RWPE1 (cell line): Measurements from ENCODE around the gene TSPAN18.

Experiments used
- CTCF ChIA-PET: fragments of 350-600 bp; sonication (Branson Sonifier 250); formaldehyde crosslinking; extraction: SDS; loops from one replicate; lab custom pipeline; 2021; lab: Yijun Ruan, JAX
- POLR2A ChIA-PET: fragments of 400-600 bp; formaldehyde crosslinking; extraction: SDS; loops from one replicate; lab custom pipeline; 2020; ENCODE audit warnings: antibody characterized with exemption; ENCODE audit not compliant: low non-redundant PET; lab: Yijun Ruan, JAX
- DNase-seq: peaks from one replicate; pipeline ENCODE4 v3.0.0; 2012; ENCODE audit warnings: low spot score
- H3K27ac ChIP-seq: fragments of 450-650 bp; 2 replicates; pipeline ENCODE4 v1.5.1; 2017
- CTCF ChIP-seq: fragments of 450-650 bp; conservative IDR thresholded peaks from 2 replicates; pipeline ENCODE4 v1.5.1; 2017; ENCODE audit warnings: low read depth, mild to moderate bottlenecking

Gene TSPAN18

GRCh38 chr11:44876906-44877305 lies 150.1 kb downstream of the TSPAN18 start:
- CTCF ChIA-PET, result interaction anchor here (1.2 kb wide), 1 partner anchor 226 kb away, joined by 3 read pairs; no protein-coding TSS in a partner anchor
- no peak overlapping the region for H3K27ac ChIP-seq
- POLR2A ChIA-PET, result no interaction called here
- no peak for TF ChIP-seq CTCF
- DNase-seq, result no peak

DNA sequence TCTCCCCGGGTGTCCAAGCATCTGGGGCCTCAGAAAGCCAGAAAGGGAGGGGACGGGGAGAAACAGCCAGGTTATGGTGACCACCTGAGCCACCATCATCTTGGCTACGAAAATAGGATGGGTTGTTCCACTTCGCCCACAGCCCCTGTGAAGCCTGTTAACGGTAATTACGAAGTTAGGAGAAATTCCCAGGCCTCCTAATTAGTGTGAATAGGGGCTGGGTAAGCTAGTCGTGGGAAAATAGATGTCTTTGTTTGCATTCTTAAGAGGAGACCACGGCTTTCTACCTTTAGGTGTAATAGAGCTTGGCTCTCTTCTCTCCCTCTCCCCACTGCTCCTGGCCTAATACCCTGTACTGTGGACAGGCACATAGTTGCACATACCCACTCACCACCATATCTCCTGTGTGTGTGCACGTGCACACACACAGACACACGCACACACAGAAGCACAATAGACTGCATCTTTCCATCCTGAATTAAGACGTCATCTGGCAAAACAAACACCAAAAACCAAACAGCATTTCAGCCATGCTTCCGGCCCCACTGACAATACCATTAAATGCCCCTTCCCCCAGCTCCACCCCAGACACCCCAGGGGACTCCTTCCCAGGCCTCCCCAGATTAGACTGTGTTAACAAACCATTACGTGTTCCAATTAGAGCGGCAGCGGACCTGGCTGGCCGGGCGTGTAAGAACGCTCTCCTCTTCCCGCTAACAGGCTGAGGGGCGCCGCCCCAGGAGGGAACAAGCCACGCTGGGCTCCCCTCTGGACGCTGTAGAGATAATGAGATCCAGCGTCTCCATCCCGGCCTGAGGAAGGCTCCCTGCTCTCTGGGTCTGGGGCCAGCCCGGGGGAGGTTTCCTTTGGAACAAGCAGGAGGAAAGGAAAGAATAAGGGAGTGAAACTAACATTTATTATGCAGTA lies 151.1 kb downstream of the TSPAN18 start:
- H3K27ac ChIP-seq, result no peak overlapping the region
- CTCF ChIA-PET, result no interaction called here
- no peak for TF ChIP-seq CTCF
- DNase-seq, result no peak
- POLR2A ChIA-PET, result no interaction called here

GRCh38 chr11:44878711-44879110 lies 151.9 kb downstream of the TSPAN18 start:
- POLR2A ChIA-PET, result no interaction called here
- no peak for DNase-seq
- no peak overlapping the region for H3K27ac ChIP-seq
- CTCF ChIA-PET, result no interaction called here
- no peak for TF ChIP-seq CTCF

GRCh38 chr11:44879432-44879831 lies 152.7 kb downstream of the TSPAN18 start:
- CTCF ChIA-PET, result no interaction called here
- no peak for DNase-seq
- POLR2A ChIA-PET, result no interaction called here
- H3K27ac ChIP-seq, result no peak overlapping the region
- TF ChIP-seq CTCF, result no peak

DNA sequence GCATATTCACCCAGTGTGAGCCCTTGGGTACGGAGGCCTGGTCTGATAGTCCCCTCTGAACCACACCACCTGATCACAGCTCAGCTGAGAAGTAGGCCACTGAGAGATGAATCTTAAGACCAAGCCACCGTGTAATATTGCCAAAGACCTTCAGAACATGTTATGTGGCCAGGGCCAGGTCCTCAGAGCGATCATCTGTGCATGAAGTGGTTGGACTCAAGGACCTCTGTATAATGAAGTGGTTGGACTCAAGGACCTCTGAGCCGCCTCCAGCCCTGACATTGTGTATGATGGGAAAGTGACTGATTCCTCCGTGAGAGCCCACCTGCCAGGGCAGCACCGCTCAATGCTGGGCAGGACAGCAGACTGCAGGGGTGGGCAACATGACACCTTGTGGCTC lies 153.7 kb downstream of the TSPAN18 start:
- ChIA-PET POLR2A (no interaction called here), CTCF (interaction anchor here (0.6 kb wide), 1 partner anchor 31 kb away, joined by 3 read pairs; no protein-coding TSS in a partner anchor)
- no peak for DNase-seq
- no peak overlapping the region for H3K27ac ChIP-seq
- no peak for TF ChIP-seq CTCF

DNA sequence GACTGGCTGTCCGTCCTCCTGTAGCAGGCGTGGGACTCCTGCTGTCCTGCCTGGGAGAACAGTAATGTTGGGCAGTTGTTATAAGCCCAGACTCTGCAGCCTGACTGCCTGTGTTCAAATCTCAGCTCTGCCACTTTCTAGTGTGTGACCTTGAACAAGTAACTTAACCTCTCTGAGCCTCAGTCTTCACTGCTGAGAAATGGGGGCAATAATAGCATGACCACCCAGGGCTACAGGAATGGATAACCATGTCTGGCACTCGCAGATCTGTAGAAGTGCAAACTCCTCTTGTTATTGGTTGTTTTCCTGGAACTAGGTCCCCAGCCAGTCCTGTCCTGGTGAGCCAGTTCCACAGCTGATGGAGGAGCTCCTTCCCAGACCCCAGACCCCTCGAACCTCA lies 154.2 kb downstream of the TSPAN18 start:
- H3K27ac ChIP-seq, result no peak overlapping the region
- ChIA-PET CTCF (interaction anchor here (0.6 kb wide), 1 partner anchor 30 kb away, joined by 3 read pairs; no protein-coding TSS in a partner anchor), POLR2A (no interaction called here)
- no peak for TF ChIP-seq CTCF
- DNase-seq, result no peak
